ENCODE data around the gene TECTB. TPM values are rescaled to one million over a fixed set of nuclear protein-coding genes. Genes with fewer than 3 reads are reported as not detected.

TECTB gene
- total RNA-seq (not detected), polyA plus RNA-seq (not detected)
- long read RNA-seq, donor 1: 0 reads
- long read RNA-seq, donor 2: 0 reads
- long read RNA-seq, donor 3: 0 reads

DNA sequence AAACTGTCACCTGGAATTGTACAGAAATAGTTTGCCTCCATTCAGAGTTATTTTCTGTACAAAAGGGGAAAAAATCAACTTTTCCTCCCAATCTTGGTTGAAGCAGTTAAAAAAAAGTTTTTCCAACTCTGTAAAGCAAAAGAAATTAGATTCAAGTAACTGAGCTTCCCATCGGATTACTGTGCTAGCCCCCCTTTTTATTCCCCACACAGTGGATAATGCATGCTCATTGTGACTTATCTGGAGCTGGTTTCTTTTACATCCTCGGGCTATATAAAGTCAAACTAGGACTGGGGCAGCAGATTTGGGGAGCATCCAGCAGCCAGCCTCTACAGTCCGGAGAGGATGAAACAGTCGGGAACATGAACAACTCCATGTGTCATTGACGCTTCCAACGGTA is at the start of gene TECTB:
Gene TECTB (plus strand): TSS at position 301 of the 400 bp plus-strand sequence. CDS start 335 bp downstream, outside the sequence.
- Histone ChIP-seq H3K36me3 (no peaks in the 10 kb centered on the region), H3K4me1 (peaks cover 0 to 12% (median 1%) of the 10 kb centered on the region in 12 donors), H3K4me3 (no peak within 1 kb of the TSS), H3K9me3 (no peaks in the 10 kb centered on the region), H3K27me3 (peaks cover 0 to 7% (median 0%) of the 10 kb centered on the region in 9 donors), H3K27ac (no peak within 1 kb of the TSS)
- intact Hi-C loops (cut with DNase I): no loop called here
- 68 to 83% (median 78%) methylated on average over 6 of the region's 6 CpGs for WGBS, 4 donors
- ATAC-seq: no peak
- TF ChIP-seq POLR2A (IDR thresholded peaks at IDR 0.05): no peak
- TF ChIP-seq, protein P1, sequence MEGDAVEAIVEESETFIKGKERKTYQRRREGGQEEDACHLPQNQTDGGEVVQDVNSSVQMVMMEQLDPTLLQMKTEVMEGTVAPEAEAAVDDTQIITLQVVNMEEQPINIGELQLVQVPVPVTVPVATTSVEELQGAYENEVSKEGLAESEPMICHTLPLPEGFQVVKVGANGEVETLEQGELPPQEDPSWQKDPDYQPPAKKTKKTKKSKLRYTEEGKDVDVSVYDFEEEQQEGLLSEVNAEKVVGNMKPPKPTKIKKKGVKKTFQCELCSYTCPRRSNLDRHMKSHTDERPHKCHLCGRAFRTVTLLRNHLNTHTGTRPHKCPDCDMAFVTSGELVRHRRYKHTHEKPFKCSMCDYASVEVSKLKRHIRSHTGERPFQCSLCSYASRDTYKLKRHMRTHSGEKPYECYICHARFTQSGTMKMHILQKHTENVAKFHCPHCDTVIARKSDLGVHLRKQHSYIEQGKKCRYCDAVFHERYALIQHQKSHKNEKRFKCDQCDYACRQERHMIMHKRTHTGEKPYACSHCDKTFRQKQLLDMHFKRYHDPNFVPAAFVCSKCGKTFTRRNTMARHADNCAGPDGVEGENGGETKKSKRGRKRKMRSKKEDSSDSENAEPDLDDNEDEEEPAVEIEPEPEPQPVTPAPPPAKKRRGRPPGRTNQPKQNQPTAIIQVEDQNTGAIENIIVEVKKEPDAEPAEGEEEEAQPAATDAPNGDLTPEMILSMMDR (IDR thresholded peaks at IDR 0.05): no peak
- no peak for DNase-seq

DNA sequence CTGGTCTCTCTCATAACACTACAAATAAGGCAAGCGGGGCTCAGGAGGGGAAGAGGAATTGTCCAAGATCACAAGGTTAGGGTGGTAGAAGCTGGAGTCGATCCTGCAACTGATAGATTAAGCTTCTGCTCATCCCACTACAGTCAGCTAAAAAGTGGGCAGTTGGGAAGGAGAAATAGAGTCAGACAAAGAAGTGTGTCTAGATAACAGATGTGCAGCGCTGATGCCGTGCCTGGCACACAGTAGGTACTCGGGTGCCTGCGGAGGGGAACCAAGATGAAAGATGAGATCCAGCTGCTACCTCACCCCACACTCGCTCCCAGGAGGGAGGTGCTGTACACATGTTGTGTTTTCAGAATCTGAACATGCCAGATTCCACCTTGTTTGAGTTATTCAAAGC is 48.1 kb upstream of the TECTB start:
- H3K27ac ChIP-seq: no peak overlapping the region
- 70 to 84% (median 76%) methylated on average over 7 of the region's 7 CpGs for WGBS, 4 donors
- ATAC-seq (no peak), DNase-seq (no peak)
- H3K27me3 ChIP-seq: no peaks in the 10 kb centered on the region
- no peak overlapping the region for H3K4me3 ChIP-seq
- no peaks in the 10 kb centered on the region for H3K36me3 ChIP-seq
- no peak for TF ChIP-seq POLR2A (IDR thresholded peaks at IDR 0.05)
- TF ChIP-seq, protein P1 (IDR thresholded peaks at IDR 0.05): no peak
- H3K4me1 ChIP-seq: no peaks in the 10 kb centered on the region
- intact Hi-C loops (cut with DNase I): no loop called here
- H3K9me3 ChIP-seq: peaks cover 0 to 26% (median under 1%) of the 10 kb centered on the region in 12 donors

DNA sequence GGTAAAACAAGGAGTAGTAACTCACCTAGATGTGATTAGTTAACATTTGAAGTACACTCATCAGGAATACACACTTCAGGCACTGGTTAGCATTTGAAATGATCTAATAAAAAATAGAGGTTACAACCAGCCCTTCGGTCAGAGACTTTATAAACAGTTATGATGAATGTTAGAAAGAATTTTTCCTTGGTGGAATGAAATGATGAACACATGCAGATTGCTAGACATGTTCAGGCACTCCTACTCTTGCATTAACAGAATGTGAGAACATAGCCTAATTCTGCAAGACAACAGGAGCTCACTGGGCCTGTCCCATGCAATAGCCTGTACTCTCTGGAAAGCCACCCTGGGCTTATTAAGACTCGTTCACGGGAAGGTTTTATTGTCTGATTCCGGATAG is 47.3 kb upstream of the TECTB start:
- intact Hi-C loops (cut with DNase I): no loop called here
- WGBS, 4 donors: 52 to 79% (median 66%) methylated on average over 4 of the region's 4 CpGs
- TF ChIP-seq POLR2A (IDR thresholded peaks at IDR 0.05): no peak
- TF ChIP-seq, protein P1 (IDR thresholded peaks at IDR 0.05): no peak

DNA sequence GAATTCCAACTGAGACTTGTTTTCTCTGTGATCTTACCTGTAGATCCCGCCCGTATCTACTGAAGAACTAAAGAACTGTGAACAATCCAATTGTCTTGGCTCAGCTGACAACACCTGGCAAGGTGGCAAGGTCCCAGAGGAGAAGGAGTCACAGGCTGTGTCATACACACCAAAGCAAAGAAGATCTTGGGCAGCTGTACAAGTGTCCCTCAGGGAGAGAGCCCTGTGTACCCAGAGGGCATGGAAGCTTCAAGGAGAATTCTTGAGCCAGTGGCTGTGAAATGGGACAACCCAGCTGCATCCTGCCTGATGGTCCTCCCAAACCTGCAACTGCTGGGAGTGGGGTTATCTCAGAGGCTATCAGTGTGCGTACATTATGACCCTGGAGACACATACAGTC is 46.7 kb upstream of the TECTB start:
- Histone ChIP-seq H3K27me3 (no peaks in the 10 kb centered on the region), H3K4me1 (no peaks in the 10 kb centered on the region), H3K9me3 (peaks cover 0 to 27% (median 4%) of the 10 kb centered on the region in 12 donors), H3K36me3 (no peaks in the 10 kb centered on the region), H3K4me3 (no peak overlapping the region), H3K27ac (no peak overlapping the region)
- DNase-seq: no peak
- no peak for ATAC-seq
- TF ChIP-seq, protein P1 (IDR thresholded peaks at IDR 0.05): no peak
- TF ChIP-seq POLR2A (IDR thresholded peaks at IDR 0.05): no peak
- intact Hi-C loops (cut with DNase I): no loop called here
- WGBS, 4 donors: 78 to 83% (median 82%) methylated on average over 3 of the region's 3 CpGs

More for the DNA sequence above, 47.3 kb upstream of the TECTB start:
- Histone ChIP-seq H3K36me3 (no peaks in the 10 kb centered on the region), H3K27me3 (no peaks in the 10 kb centered on the region), H3K4me1 (no peaks in the 10 kb centered on the region), H3K27ac (no peak overlapping the region), H3K4me3 (no peak overlapping the region), H3K9me3 (peaks cover 0 to 27% (median 4%) of the 10 kb centered on the region in 12 donors)
- DNase-seq (no peak), ATAC-seq (no peak)

Measured in heart left ventricle (tissue), 16 donors.